ENCODE results near the gene CD79A. TPM values are rescaled to one million over a fixed set of nuclear protein-coding genes. Genes with fewer than 3 reads are reported as not detected.
A peak's percentile ranks its signal among the peaks of the same experiment; 100 is the strongest.

CD79A gene
- total RNA-seq, 2 experiments from 2014 or later = 3.7 to 3.8 TPM

GRCh38 chr19:41883821-41884733 is 7.0 kb downstream of the CD79A start:
- ATAC-seq (ENCODE audit: poor library complexity) (peak; percentile 37), DNase-seq (peak; percentile 68 to 94 (median 87))
- Histone ChIP-seq H3K27me3 (ENCODE audit: control insufficient read depth in 1 of 2, insufficient read depth in 2 of 2, low read length in 2 of 2) (no peaks in the 10 kb centered on the region), H3K36me3 (ENCODE audit: insufficient read depth, low read length) (peaks cover 27% of the 10 kb centered on the region), H3K4me3 (ENCODE audit: low read length) (peak overlapping the region; percentile 94), H3K27ac (ENCODE audit: low read depth in 1 of 2, low read length in 2 of 2) (peak overlapping the region; percentile 69 to 96), H3K9me3 (ENCODE audit: control insufficient read depth in 1 of 2, insufficient read depth in 1 of 2, low read length in 2 of 2) (no peaks in the 10 kb centered on the region), H3K4me1 (ENCODE audit: insufficient read depth, low read length) (peaks cover 85% of the 10 kb centered on the region)
- Mint-ChIP-seq H3K27me3 (no peaks in the 10 kb centered on the region), H3K4me1 (ENCODE audit: low read depth) (peaks cover 78% of the 10 kb centered on the region), H3K27ac (peak overlapping the region; percentile 98), H3K9me3 (no peaks in the 10 kb centered on the region), H3K36me3 (ENCODE audit: low read depth) (peaks cover 66% of the 10 kb centered on the region), H3K4me3 (peak overlapping the region; percentile 90)
- no peak for TF ChIP-seq CTCF (IDR thresholded peaks at IDR 0.05)
- intact Hi-C loops (cut with DNase I, micrococcal nuclease) = loop anchor here in 1 of 2 experiments (1.0 to 10.0 kb wide), 2 partner anchors 9 to 329 kb away; no protein-coding TSS in a partner anchor
- ChIA-PET CTCF (interaction anchor here (1.0 to 8.8 kb wide), 3 partner anchors 10 to 24 kb away, joined by 6 to 119 read pairs (median 59); partner anchors contain the start of genes CD79A and RPS19), POLR2A (interaction anchor here (0.6 to 12.4 kb wide), 11 partner anchors 11 to 75 kb away, joined by 3 to 465 read pairs (median 6); partner anchors contain the start of genes CD79A, ERFL, RABAC1 and RPS19)

GRCh38 chr19:41886761-41887710 is 10.0 kb downstream of the CD79A start:
- intact Hi-C loops (cut with DNase I, micrococcal nuclease) = loop anchor here (1.0 to 10.0 kb wide), 7 partner anchors 12 to 332 kb away; partner anchors contain the start of gene ERFL (in 1 of the 2)
- H3K27me3 Mint-ChIP-seq = no peaks in the 10 kb centered on the region
- H3K4me1 Mint-ChIP-seq (ENCODE audit: low read depth) = peaks cover 73% of the 10 kb centered on the region
- TF ChIP-seq CTCF (IDR thresholded peaks at IDR 0.05) = no peak
- Histone ChIP-seq H3K4me1 (ENCODE audit: insufficient read depth, low read length) (peaks cover 85% of the 10 kb centered on the region), H3K27me3 (ENCODE audit: control insufficient read depth in 1 of 2, insufficient read depth in 2 of 2, low read length in 2 of 2) (no peaks in the 10 kb centered on the region), H3K36me3 (ENCODE audit: insufficient read depth, low read length) (peaks cover 54% of the 10 kb centered on the region), H3K27ac (ENCODE audit: low read depth in 1 of 2, low read length in 2 of 2) (peak overlapping the region; percentile 69 to 96), H3K9me3 (ENCODE audit: control insufficient read depth in 1 of 2, insufficient read depth in 1 of 2, low read length in 2 of 2) (no peaks in the 10 kb centered on the region), H3K4me3 (ENCODE audit: low read length) (peak overlapping the region; percentile 94)
- POLR2A ChIA-PET = interaction anchor here (0.7 to 12.4 kb wide), 18 partner anchors 9 to 623 kb away, joined by 3 to 465 read pairs (median 10); partner anchors contain the start of genes CD79A, ERFL, HNRNPUL1 and RABAC1
- ATAC-seq (ENCODE audit: poor library complexity) (peak; percentile 48), DNase-seq (peak; percentile 47 to 91 (median 74))
- CTCF ChIA-PET = interaction anchor here (1.1 to 8.8 kb wide), 7 partner anchors 13 to 72 kb away, joined by 3 to 119 read pairs (median 13); partner anchors contain the start of genes CD79A, RABAC1 and RPS19
- no peaks in the 10 kb centered on the region for H3K9me3 Mint-ChIP-seq
- peaks cover 94% of the 10 kb centered on the region for H3K36me3 Mint-ChIP-seq (ENCODE audit: low read depth)
- H3K4me3 Mint-ChIP-seq = peak overlapping the region; percentile 90
- H3K27ac Mint-ChIP-seq = peak overlapping the region; percentile 98

Data from CD4-positive, alpha-beta T cell (primary cell).